ENCODE measurements around the gene SPEF1.

The SPEF1 gene

DNA sequence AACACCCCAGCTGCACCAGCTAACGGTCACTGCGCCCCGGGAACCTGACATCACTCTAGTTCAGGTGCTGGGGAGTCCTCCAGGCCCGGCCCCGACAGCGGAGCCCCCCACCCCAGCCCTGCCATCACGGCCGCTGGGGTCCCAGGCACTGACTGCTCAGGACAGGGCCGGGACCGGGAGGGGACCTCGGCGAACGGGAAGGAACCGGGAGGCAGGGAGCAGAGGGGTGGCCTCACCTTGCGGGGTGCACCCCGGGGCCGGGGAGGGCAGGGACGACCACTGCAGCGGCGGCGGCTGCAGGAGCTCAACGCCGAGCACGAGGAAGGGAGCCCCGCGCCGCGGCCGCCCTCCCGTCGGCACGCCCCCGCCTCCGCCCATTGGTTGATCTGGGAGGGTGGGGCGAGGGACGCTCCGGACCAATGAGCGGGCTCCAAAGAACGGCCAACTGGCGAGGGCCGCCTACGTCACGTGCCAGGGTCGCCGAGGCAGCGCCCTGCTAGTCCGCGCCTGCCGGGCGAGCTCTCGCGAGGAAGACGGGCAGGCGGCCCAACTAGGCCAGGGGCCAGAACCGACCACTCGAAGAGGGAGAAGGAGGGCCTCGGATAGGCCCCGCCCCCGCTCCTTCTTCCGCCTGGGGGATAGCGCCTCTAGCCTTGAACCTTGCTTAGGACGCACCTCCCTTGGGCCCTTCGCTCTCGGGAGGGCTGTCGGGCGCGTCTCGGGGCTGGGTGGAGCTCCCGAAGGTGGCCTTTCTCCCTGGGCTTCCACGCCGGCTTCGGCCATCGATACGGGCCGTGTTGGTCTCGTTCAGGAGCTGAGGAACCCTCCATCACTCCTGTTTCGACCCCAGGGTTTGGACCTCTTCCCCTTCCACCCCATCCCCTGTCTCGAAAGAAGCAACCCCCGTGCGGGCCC lies 13.6 kb downstream of the SPEF1 start, which contains the start of gene ADISSP:
ADISSP (minus strand) TSS at position 327 of the 915 bp plus-strand sequence. CDS start 7,653 bp downstream, outside the sequence.
- Mint-ChIP-seq H3K36me3 (ENCODE audit: low read depth) (no peaks in the 10 kb centered on the region), H3K27me3 (ENCODE audit: low read depth) (no peaks in the 10 kb centered on the region), H3K9me3 (no peaks in the 10 kb centered on the region), H3K27ac (peak within 1 kb of the TSS; percentile 90 to 95 (median 92)), H3K4me1 (peaks cover 33% of the 10 kb centered on the region), H3K4me3 (peak within 1 kb of the TSS; percentile 86 to 93 (median 92))
- TF ChIP-seq, protein P1, sequence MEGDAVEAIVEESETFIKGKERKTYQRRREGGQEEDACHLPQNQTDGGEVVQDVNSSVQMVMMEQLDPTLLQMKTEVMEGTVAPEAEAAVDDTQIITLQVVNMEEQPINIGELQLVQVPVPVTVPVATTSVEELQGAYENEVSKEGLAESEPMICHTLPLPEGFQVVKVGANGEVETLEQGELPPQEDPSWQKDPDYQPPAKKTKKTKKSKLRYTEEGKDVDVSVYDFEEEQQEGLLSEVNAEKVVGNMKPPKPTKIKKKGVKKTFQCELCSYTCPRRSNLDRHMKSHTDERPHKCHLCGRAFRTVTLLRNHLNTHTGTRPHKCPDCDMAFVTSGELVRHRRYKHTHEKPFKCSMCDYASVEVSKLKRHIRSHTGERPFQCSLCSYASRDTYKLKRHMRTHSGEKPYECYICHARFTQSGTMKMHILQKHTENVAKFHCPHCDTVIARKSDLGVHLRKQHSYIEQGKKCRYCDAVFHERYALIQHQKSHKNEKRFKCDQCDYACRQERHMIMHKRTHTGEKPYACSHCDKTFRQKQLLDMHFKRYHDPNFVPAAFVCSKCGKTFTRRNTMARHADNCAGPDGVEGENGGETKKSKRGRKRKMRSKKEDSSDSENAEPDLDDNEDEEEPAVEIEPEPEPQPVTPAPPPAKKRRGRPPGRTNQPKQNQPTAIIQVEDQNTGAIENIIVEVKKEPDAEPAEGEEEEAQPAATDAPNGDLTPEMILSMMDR (IDR thresholded peaks at IDR 0.05; ENCODE audit: unreplicated experiment in 3 of 3) = no peak

DNA sequence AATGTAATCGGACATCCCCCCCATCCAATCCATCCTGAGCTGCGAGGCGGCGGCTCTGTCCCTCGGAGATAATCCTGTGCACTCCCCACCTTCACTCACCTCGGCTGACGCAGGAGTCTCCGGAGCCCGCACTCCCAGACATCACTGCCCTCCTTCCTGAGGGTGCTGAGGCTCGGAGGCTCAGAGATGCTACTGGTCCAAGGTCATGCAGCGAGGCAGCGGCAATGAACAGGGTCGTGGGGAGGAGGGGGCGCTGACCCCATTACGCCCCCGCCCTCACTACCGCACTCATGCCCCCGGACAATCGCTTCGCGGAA lies 14.2 kb downstream of the SPEF1 start:
- peaks cover 36% of the 10 kb centered on the region for H3K4me1 Mint-ChIP-seq
- H3K4me3 Mint-ChIP-seq = peak overlapping the region; percentile 83 to 92 (median 86)
- TF ChIP-seq, protein P1 (IDR thresholded peaks at IDR 0.05; ENCODE audit: unreplicated experiment in 3 of 3) = no peak
- H3K27me3 Mint-ChIP-seq (ENCODE audit: low read depth) = no peaks in the 10 kb centered on the region
- no peaks in the 10 kb centered on the region for H3K36me3 Mint-ChIP-seq (ENCODE audit: low read depth)
- H3K27ac Mint-ChIP-seq = no peak overlapping the region
- no peaks in the 10 kb centered on the region for H3K9me3 Mint-ChIP-seq

GRCh38 chr20:3766422-3767109 lies 14.7 kb downstream of the SPEF1 start:
- Mint-ChIP-seq H3K4me3 (peak overlapping the region; percentile 83 to 92 (median 86)), H3K27ac (peak overlapping the region in 2 of 3 experiments; percentile 87 to 95), H3K36me3 (ENCODE audit: low read depth) (no peaks in the 10 kb centered on the region), H3K9me3 (no peaks in the 10 kb centered on the region), H3K4me1 (peaks cover 36% of the 10 kb centered on the region), H3K27me3 (ENCODE audit: low read depth) (no peaks in the 10 kb centered on the region)
- TF ChIP-seq, protein P1 (IDR thresholded peaks at IDR 0.05; ENCODE audit: unreplicated experiment in 3 of 3) = no peak

DNA sequence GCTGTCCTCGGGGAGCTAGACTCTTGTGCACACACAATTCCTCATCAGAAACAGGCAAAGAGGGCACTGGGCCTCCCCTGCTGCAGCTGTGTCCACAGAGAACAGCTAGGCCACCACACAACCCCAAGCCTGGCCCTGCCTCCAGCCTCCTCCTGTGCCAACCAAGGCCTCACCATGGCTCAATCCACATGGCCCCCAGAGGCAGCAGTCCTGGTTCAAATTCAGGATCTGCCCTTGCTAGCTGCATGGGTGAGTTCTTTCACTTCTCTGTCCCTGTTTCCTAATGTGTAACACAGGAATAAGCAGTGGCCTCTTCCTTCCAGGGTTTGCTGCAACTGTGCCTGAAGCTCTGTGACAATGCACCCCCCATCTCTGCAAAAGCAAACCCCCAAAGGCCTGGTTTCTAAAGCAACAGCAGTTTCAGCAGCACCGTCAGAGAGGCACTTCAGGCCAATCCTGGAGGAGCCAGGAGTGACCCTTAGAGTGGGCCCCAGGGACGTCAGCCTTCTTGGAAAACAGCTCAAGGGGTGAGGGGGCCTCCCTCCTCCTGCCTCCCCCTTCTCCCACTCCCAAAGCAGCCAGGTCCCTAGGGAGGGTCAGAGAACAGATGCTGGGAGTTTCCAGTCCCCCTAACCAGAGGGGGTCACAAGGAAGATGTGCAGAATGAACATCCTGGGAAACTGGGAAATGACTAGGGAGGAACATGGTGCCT lies 15.9 kb downstream of the SPEF1 start:
- TF ChIP-seq, protein P1 (IDR thresholded peaks at IDR 0.05; ENCODE audit: unreplicated experiment in 3 of 3) = no peak
- H3K27ac Mint-ChIP-seq = peak overlapping the region; percentile 67 to 95 (median 87)
- no peaks in the 10 kb centered on the region for H3K9me3 Mint-ChIP-seq
- H3K4me1 Mint-ChIP-seq = peaks cover 43% of the 10 kb centered on the region
- H3K36me3 Mint-ChIP-seq (ENCODE audit: low read depth) = no peaks in the 10 kb centered on the region
- H3K27me3 Mint-ChIP-seq (ENCODE audit: low read depth) = no peaks in the 10 kb centered on the region
- peak overlapping the region; percentile 83 to 92 (median 86) for H3K4me3 Mint-ChIP-seq

GRCh38 chr20:3764659-3765058 lies 16.6 kb downstream of the SPEF1 start:
- Mint-ChIP-seq H3K9me3 (no peaks in the 10 kb centered on the region), H3K4me3 (peak overlapping the region in 1 of 3 experiments; percentile 34), H3K27me3 (ENCODE audit: low read depth) (no peaks in the 10 kb centered on the region), H3K27ac (peak overlapping the region; percentile 35 to 95 (median 67)), H3K4me1 (peaks cover 47% of the 10 kb centered on the region), H3K36me3 (ENCODE audit: low read depth) (peaks cover 3% of the 10 kb centered on the region)
- TF ChIP-seq, protein P1 (IDR thresholded peaks at IDR 0.05; ENCODE audit: unreplicated experiment in 3 of 3) = no peak

All from nephron (organoid).